Renal cortex interstitium (tissue), 11 donors: ENCODE measurements around the gene MACROD2. TPM values are rescaled to one million over a fixed set of nuclear protein-coding genes. Genes with fewer than 3 reads are reported as not detected.
"Not testable (repeated sequence)": the region's sequence is repeated elsewhere in the genome, so short reads cannot be mapped to it uniquely, and the experiment has no call there.

ENCODE experiments used
- DNase-seq, 11 donors: peaks; one replicate each; pipeline ENCODE4 v3.0.0-alpha.2; 2013; ENCODE audit warnings: low read depth in 9 of 11, low spot score in 4 of 11; ENCODE audit errors: extremely low read depth in 1 of 11
- polyA plus RNA-seq, 3 donors: library from polyadenylated mRNA; unstranded; fragments of 120-200 nt; gene quantifications; one replicate each; pipeline ENCODE4 v1.2.1, GENCODE V29; 2013; ENCODE audit not compliant: insufficient read length in 3 of 3

MACROD2 gene
- polyA plus RNA-seq, 3 donors, result 12.2 to 14.6 (median 14.0) TPM

GRCh38 chr20:14044712-14045276 is 49.5 kb downstream of the MACROD2 start:
- not testable (repeated sequence) for DNase-seq

DNA sequence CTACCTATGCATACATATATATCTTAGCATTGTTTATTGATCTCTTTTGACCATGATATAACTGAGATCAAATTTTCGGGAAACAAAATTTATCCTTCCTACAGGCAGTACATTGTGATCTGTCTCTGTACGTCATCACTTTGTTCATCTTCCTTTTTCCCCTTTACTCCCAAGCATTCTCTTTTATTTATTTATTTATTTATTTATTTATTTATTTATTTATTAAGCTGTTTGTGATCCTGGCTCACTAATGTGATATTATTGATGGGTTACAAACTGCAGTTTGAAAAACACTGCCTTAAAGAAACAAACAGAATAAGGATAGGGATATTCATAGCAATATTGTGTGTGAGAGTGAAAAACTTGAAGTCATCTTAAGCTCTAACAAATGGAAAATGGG is 51.2 kb downstream of the MACROD2 start:
- no peak for DNase-seq

- no peak for DNase-seq
Measured at GRCh38 chr20:14049111-14049510, 53.8 kb downstream of the MACROD2 start.

GRCh38 chr20:14051454-14051853 is 56.1 kb downstream of the MACROD2 start:
- DNase-seq, result no peak

DNA sequence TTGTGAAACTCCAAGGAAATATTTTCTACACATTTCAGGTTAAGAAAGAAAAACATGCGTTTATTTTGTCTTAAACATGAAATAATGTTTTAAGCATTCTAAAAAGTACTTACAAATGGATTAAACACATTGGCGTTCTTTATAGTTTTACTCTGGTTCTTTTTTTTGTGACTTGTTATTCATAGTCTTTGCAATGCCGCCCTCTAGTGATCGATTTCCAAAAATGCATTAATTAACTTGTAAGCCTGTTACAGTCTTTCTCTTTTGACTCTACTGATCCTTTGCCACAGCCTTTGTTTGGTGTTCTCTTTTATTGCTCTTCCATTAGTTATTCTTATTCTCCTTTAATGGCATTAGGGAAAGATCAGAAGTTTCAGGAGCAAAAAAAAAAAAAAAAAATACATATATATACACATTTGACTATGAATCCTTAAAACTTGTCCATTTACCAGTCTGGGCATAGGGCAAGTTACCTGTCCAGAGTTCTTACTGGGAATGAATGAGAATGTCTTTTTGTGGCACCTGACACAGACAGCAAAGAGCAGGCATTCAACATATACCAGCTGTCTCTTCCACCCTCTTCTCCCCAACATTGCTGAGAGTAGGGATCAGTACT is 59.9 kb downstream of the MACROD2 start:
- DNase-seq, result peak; percentile 33 to 78 (median 54)

GRCh38 chr20:14062171-14062570 is 66.9 kb downstream of the MACROD2 start:
- DNase-seq, result no peak

- peak in 1 of 11 donors; percentile 2 for DNase-seq
Measured at GRCh38 chr20:14062786-14063185, 67.5 kb downstream of the MACROD2 start.

DNA sequence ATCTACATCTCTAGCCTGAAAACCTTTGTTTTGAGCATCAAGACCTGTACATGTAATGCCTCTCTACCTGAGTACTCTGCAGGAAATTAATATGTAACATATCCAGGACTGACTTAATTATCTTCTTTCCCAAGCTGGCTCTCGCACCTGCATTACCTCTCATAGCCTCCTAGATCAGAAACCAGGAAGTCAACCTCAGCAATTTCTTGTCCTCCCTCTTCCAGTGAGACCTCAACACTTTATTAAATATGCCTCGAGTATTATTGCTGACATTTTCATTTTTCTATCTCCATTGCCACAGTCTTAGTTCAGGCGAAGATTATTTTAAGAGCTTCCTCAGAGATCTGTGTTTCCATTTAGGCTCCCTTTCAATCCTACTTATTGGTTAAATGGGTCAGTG is 69.0 kb downstream of the MACROD2 start:
- DNase-seq, result peak in 2 of 11 donors; percentile 3 to 5

GRCh38 chr20:14064921-14065320 is 69.6 kb downstream of the MACROD2 start:
- DNase-seq, result no peak

GRCh38 chr20:14065774-14066173 is 70.5 kb downstream of the MACROD2 start:
- DNase-seq, result no peak

- DNase-seq, result no peak
Measured at GRCh38 chr20:14067603-14068002, 72.3 kb downstream of the MACROD2 start.

DNA sequence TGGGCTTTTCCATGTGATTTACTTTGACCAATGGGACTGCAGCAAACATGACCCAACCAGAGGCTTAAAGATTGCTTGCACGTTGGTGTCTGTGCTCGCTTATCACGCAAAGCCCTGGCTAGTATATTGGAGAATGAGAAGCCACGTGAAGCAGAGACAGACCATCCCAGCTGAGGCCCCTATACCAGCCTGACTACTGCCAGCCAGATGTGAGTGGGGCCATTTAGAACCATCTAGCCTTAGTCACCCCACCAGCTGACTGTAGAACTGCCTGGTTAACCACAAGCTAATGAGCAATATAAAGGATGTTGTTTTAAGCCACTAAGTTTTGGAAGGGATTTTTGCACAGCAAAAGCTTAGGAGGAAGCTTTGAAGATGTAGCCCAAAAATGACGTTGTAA is 74.5 kb downstream of the MACROD2 start:
- DNase-seq, result no peak

DNA sequence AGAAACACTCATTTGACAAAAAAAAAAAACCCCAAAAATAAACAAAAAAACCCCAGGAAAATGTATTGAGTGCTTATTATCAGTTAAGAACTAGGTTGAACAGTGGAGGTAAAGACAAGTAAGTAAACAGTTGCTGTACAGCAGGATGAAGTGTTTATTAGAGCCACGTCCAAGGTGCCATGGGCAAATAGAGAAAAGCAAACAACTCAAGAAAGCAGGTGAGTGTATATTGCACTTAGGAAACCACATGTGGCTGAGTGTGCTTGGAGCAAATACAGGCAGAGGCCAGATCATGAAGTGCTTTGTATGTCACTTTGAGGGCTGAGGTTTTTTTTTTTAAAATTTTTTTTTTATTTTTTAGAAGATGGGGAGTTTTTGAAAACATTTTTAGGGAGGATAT is 98.3 kb downstream of the MACROD2 start:
- DNase-seq, result no peak

DNA sequence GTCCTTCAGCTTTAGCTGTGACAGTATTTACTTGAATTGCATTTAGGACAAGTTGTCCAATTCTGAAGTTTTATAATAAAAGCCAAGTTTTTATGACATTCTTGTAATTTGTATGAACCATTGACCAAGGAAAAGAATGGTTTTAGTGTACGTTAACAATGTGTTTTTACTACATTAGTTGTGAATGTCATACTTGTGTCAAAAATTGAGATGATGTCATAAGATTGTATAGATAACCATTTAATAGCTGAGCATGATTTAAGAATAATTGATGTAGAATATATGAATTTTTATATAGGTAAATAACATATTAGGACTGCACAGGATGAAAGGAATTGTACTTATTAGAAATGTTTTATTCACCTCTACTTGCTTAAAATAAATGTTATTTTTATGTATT is 102.9 kb downstream of the MACROD2 start:
- DNase-seq, result no peak

DNA sequence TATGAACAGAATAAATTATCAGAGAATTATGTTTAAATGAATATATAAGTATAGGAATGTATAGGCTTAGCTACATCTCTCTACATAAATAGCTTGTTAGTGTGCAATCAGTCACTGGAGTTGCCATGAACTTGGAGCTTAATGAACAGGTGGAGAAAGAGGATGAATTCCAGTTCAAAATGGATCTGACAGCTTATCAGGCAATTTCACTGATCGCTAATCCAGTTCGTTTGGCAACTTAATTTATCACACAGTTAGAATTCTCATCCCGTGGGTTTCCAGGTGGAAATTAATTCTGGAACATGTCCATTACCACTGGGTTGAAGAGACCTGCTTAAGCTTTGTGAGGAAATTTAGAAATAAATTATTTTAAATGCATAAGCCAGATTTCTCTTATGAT is 118.1 kb downstream of the MACROD2 start:
- no peak for DNase-seq

DNA sequence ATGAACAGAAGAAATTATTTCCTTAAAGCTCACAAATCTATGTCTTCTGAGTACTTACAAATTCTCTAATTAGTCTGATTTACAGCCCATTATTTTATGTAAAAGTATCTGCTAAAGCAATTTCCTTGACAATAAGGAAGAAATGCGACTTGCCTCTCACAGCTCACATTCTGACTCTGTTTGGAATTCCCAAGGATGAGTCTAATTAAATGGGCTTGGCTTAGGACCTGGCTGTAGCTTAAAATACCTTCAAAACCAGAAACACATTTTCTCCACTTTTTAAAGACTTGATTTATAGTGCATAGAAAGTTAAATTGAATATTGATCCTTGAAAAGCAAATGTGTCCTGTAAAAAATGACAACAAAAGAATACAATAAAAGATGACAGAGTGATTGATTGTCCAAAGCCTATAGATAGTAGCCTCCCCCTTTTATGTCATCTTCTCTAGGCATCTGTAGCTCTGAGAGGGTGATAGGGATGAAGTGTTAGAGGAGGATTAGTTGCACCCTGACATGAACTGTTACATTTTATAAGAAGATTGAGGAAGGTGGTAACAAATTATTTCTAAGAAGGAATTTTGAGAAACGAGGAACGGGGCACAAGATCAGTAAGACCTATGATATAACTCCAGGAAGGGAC is 118.9 kb downstream of the MACROD2 start:
- DNase-seq, result no peak

GRCh38 chr20:14116037-14116436 is 120.7 kb downstream of the MACROD2 start:
- no peak for DNase-seq

DNA sequence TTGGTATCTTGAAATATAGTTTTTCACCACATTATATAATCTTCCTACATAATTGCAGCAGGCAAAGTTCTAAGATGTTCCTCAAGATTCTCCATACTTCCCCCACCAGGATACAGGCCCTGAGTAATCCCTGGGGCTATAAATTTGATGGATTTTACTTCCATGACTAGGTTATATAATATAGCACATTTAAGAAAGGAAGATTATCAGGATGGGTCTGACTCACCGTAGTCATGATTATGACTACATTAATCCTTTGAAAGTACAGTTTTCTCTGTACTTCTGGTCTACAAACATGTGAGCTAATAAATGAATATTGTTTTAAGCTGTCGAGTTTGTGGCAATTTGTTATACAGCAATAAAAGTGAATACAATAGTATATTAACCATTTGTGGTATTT is 122.5 kb downstream of the MACROD2 start:
- DNase-seq, result no peak

- DNase-seq, result peak in 3 of 11 donors; percentile 6 to 23 (median 8)
Measured at GRCh38 chr20:14126856-14127255, 131.5 kb downstream of the MACROD2 start.

DNA sequence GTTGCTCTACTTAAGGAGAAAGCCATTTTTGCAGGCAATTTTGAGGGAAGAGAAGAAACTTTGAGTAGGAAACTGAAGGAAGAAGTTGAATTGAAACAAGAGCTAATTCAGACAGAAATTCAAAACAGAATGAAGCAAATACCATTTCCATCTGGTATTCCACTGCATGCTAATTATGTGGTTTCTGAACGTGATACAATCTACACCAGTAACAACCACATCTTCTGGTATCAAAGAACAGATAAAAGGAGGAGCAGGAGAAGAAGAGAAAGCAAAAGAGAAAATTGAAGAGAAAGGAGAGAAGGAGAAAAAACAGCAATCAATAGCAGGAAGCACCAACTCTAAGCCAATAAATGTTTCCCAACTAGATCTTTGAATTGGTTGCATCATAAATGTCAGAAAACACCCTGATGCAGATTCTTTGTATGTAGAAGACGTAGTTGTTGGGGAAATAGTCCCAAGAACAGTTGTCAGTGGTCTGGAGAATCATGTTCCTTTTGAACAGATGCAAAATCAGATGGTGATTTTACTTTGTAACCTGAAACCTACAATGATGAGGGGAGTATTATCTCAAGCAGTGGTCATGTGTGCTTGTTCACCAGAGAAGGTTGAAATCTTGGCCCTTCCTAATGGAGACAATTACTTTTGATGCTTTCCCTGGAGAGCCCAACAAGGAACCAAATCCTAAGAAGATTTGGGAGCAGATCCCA is 132.4 kb downstream of the MACROD2 start:
- DNase-seq, result no peak
